ENCODE results near the gene MAZ.

DNA sequence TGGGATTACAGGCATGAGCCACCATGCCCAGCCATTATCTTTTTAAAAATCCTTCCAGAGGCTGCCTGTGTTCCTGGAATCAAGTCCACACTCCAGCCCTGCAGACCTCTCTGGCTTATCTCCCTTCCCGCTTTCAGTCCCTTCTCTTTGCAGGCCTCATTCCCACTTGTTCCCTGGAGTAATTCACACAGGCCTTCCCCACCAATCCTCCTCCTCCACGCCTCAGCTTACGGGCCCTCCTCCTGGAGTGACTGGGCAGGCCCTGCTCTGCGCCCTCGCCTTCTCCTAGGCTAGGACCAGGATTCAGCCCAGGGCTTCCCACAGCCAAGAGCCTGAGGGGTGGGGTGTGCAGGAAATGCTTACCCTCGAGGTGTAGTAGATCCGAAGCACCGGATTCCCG is 53.9 kb downstream of the MAZ start:
- TF ChIP-seq, protein P1, sequence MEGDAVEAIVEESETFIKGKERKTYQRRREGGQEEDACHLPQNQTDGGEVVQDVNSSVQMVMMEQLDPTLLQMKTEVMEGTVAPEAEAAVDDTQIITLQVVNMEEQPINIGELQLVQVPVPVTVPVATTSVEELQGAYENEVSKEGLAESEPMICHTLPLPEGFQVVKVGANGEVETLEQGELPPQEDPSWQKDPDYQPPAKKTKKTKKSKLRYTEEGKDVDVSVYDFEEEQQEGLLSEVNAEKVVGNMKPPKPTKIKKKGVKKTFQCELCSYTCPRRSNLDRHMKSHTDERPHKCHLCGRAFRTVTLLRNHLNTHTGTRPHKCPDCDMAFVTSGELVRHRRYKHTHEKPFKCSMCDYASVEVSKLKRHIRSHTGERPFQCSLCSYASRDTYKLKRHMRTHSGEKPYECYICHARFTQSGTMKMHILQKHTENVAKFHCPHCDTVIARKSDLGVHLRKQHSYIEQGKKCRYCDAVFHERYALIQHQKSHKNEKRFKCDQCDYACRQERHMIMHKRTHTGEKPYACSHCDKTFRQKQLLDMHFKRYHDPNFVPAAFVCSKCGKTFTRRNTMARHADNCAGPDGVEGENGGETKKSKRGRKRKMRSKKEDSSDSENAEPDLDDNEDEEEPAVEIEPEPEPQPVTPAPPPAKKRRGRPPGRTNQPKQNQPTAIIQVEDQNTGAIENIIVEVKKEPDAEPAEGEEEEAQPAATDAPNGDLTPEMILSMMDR (IDR thresholded peaks at IDR 0.05): no peak
- TF ChIP-seq POLR2A (IDR thresholded peaks at IDR 0.05): no peak
